ENCODE data around the gene ZNF701. TPM values are rescaled to one million over a fixed set of nuclear protein-coding genes. Genes with fewer than 3 reads are reported as not detected.
"Not testable (repeated sequence)": the region's sequence is repeated elsewhere in the genome, so short reads cannot be mapped to it uniquely, and the experiment has no call there.

Gene ZNF701
- total and polyA plus RNA-seq, 4 donors: 5.1 to 26.6 (median 10.9) TPM

DNA sequence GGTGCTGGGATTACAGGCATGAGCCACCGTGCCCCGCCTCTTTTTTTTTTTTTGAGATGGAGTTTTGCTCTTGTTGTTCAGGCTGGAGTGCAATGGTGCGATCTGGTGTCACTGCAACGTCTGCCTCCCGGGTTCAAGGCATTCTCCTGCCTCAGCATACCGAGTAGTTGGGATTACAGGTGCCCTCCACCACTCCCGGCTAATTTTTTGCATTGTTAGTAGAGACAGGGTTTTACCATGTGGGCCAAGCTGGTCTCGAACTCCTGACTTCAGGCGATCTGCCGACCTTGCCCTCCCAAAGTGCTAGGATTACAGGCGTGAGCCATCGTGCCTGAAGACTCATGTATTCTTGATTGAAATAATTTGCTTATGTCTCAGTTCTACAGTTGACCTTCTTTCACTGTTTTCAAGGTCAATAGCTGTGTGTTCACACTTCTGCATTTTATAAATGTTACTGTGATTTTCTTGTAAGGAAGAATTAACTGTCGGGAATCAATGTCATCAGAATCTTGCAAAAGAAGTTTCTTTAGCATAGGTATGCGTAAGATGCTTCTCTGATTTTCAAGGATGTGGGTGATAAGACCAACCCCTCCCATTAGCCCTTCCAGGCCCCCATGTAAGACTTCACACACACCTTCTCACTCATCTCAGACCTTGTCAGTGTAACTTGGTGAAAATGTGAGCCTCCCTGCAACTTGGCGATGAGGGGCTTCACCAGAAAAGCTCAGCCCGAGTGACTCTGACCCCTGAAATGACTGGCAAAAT lies 12.7 kb upstream of the ZNF701 start:
- no peaks in the 10 kb centered on the region for H3K27me3 ChIP-seq (ENCODE audit: control insufficient read depth in 1 of 2, insufficient read depth in 2 of 2, low read length in 1 of 2)
- ATAC-seq (ENCODE audit: low FRiP score) (no peak), DNase-seq (no peak)
- intact Hi-C loops (cut with DNase I): no loop called here
- H3K4me3 ChIP-seq (ENCODE audit: low read length in 2 of 2): no peak overlapping the region
- 98% methylated on average over 16 of the region's 16 CpGs for WGBS, 2 donors
- no peak overlapping the region for H3K27ac ChIP-seq (ENCODE audit: low read depth in 1 of 2, low read length in 2 of 2)
- no peaks in the 10 kb centered on the region for H3K4me1 ChIP-seq (ENCODE audit: control insufficient read depth in 1 of 2, insufficient read depth in 2 of 2, low read length in 2 of 2)
- peaks cover 15% of the 10 kb centered on the region for H3K9me3 ChIP-seq (ENCODE audit: control insufficient read depth, low read length)
- H3K36me3 ChIP-seq (ENCODE audit: control insufficient read depth in 1 of 2, insufficient read depth in 2 of 2, low read length in 1 of 2): peaks cover 14 to 22% of the 10 kb centered on the region in 2 donors

DNA sequence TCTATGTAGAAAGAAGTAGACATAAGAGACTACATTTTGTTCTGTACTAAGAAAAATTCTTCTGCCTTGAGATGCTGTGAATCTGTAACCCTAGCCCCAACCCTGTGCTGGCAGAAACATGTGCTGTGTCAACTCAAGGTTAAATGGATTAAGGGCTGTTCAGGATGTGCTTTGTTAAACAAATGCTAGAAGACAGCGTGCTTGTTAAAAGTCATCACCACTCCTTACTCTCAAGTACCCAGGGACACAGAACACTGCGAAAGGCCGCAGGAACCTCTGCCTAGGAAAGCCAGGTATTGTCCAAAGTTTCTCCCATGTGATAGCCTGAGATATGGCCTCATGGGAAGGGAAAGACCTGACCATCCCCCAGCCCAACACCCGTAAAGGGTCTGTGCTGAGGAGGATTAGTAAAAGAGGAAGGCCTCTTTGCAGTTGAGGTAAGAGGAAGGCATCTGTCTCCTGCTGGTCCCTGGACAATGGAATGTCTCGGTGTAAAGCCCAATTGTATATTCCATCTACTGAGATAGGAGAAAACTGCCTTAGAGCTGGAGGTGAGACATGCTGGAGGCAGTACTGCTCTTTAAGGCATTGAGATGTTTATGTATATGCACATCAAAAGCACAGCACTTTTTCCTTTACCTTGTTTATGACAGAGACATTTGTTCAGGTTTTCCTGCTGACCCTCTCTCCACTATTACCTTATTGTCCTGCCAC lies 11.2 kb upstream of the ZNF701 start:
- 68 to 72% methylated on average over 5 of the region's 5 CpGs for WGBS, 2 donors
- ATAC-seq (ENCODE audit: low FRiP score); H3K4me1 ChIP-seq (ENCODE audit: control insufficient read depth in 1 of 2, insufficient read depth in 2 of 2, low read length in 2 of 2); H3K4me3 ChIP-seq (ENCODE audit: low read length in 2 of 2); H3K27ac ChIP-seq (ENCODE audit: low read depth in 1 of 2, low read length in 2 of 2); intact Hi-C loops (cut with DNase I); H3K27me3 ChIP-seq (ENCODE audit: control insufficient read depth in 1 of 2, insufficient read depth in 2 of 2, low read length in 1 of 2); DNase-seq: not testable (repeated sequence)
- Histone ChIP-seq H3K9me3 (ENCODE audit: control insufficient read depth, low read length) (peaks cover 17% of the 10 kb centered on the region), H3K36me3 (ENCODE audit: control insufficient read depth in 1 of 2, insufficient read depth in 2 of 2, low read length in 1 of 2) (peaks cover 14 to 18% of the 10 kb centered on the region in 2 donors)

DNA sequence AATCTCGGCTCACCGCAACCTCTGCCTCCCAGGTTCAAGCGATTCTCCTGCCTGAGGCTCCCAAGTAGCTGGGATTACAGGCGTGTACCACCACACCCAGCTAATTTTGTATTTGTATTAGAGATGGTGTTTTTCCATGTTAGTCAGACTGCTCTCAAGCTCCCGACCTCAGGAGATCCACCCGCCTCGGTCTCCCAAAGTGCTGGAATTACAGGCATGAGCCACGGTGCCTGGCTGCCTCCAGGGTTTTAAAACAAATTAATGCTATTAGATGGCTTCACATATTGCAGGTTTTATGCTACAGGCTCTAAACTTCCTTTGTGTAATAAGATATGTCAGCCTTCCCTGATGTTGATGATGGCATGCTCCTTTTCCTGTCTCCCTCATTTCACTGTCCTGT lies 8.5 kb upstream of the ZNF701 start:
- ATAC-seq (ENCODE audit: low FRiP score); H3K9me3 ChIP-seq (ENCODE audit: control insufficient read depth, low read length); H3K27me3 ChIP-seq (ENCODE audit: control insufficient read depth in 1 of 2, insufficient read depth in 2 of 2, low read length in 1 of 2); H3K36me3 ChIP-seq (ENCODE audit: control insufficient read depth in 1 of 2, insufficient read depth in 2 of 2, low read length in 1 of 2); H3K4me1 ChIP-seq (ENCODE audit: control insufficient read depth in 1 of 2, insufficient read depth in 2 of 2, low read length in 2 of 2); DNase-seq; H3K4me3 ChIP-seq (ENCODE audit: low read length in 2 of 2); intact Hi-C loops (cut with DNase I); H3K27ac ChIP-seq (ENCODE audit: low read depth in 1 of 2, low read length in 2 of 2): not testable (repeated sequence)
- 97 to 98% methylated on average over 8 of the region's 8 CpGs for WGBS, 2 donors

DNA sequence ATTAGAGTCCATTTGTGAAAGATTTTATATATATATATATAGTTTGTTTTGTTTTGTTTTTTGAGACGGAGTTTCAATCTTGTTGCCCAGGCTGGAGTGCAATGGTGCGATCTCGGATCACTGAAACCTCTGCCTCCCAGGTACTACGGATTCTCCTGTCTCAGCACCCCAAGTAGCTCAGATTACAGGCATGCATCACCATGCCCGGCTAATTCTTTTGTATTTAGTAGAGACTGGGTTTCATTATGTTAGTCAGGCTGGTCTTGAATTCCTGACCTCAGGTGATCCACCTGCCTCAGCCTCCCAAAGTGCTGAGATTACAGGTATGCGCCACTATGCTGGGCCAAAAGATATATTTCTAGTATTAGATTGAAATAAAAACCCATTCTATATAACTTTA lies 4.0 kb upstream of the ZNF701 start:
- Histone ChIP-seq H3K4me3 (ENCODE audit: low read length in 2 of 2) (no peak overlapping the region), H3K4me1 (ENCODE audit: control insufficient read depth in 1 of 2, insufficient read depth in 2 of 2, low read length in 2 of 2) (no peaks in the 10 kb centered on the region), H3K36me3 (ENCODE audit: control insufficient read depth in 1 of 2, insufficient read depth in 2 of 2, low read length in 1 of 2) (peaks cover 0 to 4% of the 10 kb centered on the region in 2 donors), H3K9me3 (ENCODE audit: control insufficient read depth, low read length) (peaks cover 6% of the 10 kb centered on the region), H3K27ac (ENCODE audit: low read depth in 1 of 2, low read length in 2 of 2) (no peak overlapping the region), H3K27me3 (ENCODE audit: control insufficient read depth in 1 of 2, insufficient read depth in 2 of 2, low read length in 1 of 2) (no peaks in the 10 kb centered on the region)
- ATAC-seq (ENCODE audit: low FRiP score): no peak
- no peak for DNase-seq
- intact Hi-C loops (cut with DNase I): no loop called here
- 90 to 93% methylated on average over 6 of the region's 6 CpGs for WGBS, 2 donors

DNA sequence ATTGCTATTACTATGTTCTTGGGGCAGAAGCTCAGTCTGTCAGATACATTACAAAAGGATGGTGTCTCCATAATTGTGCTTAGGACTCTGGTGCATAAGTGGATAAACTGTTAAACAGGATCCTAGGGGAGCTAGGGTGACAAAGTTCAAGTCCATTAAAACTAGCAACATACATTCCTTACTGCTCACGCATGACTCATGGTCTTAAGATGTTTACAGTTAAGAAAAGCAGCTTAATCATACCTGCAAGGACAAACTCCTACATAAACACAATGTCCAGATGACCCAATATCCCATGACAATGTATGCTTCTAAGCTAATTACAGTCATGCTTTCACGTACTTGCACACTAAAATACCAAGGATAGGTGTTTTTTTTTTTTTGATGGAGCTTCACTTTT lies 3.5 kb upstream of the ZNF701 start:
- Histone ChIP-seq H3K27ac (ENCODE audit: low read depth in 1 of 2, low read length in 2 of 2) (no peak overlapping the region), H3K4me1 (ENCODE audit: control insufficient read depth in 1 of 2, insufficient read depth in 2 of 2, low read length in 2 of 2) (no peaks in the 10 kb centered on the region), H3K9me3 (ENCODE audit: control insufficient read depth, low read length) (peaks cover 5% of the 10 kb centered on the region), H3K36me3 (ENCODE audit: control insufficient read depth in 1 of 2, insufficient read depth in 2 of 2, low read length in 1 of 2) (peaks cover 0 to 4% of the 10 kb centered on the region in 2 donors), H3K27me3 (ENCODE audit: control insufficient read depth in 1 of 2, insufficient read depth in 2 of 2, low read length in 1 of 2) (no peaks in the 10 kb centered on the region), H3K4me3 (ENCODE audit: low read length in 2 of 2) (no peak overlapping the region)
- intact Hi-C loops (cut with DNase I): no loop called here
- DNase-seq (no peak), ATAC-seq (ENCODE audit: low FRiP score) (no peak)
- WGBS, 2 donors: 92 to 95% methylated on average over 2 of the region's 2 CpGs

DNA sequence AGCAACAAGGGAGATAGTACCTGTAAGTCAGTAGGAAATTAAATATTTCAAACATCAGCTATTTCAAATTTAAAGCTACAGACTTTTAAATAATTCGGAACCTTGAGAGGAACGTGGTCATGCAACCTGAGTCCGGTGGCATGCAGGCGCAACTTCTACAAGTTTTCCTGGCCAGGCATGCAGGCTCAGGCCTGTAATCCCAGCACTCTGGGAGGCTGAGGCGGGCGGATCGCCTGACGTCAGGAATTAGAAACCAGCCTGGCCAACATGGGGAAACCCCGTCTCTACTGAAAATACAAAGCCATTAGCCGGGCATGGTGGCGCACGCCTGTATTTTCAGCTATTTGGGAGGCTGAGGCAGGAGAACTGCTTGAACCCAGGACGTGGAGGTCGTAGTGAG lies 2.2 kb upstream of the ZNF701 start:
- no peaks in the 10 kb centered on the region for H3K36me3 ChIP-seq (ENCODE audit: control insufficient read depth in 1 of 2, insufficient read depth in 2 of 2, low read length in 1 of 2)
- intact Hi-C loops (cut with DNase I): no loop called here
- no peak overlapping the region for H3K27ac ChIP-seq (ENCODE audit: low read depth in 1 of 2, low read length in 2 of 2)
- H3K4me1 ChIP-seq (ENCODE audit: control insufficient read depth in 1 of 2, insufficient read depth in 2 of 2, low read length in 2 of 2): no peaks in the 10 kb centered on the region
- ATAC-seq (ENCODE audit: low FRiP score) (no peak), DNase-seq (no peak)
- no peak overlapping the region for H3K4me3 ChIP-seq (ENCODE audit: low read length in 2 of 2)
- WGBS, 2 donors: 98% methylated on average over 14 of the region's 14 CpGs
- no peaks in the 10 kb centered on the region for H3K9me3 ChIP-seq (ENCODE audit: control insufficient read depth, low read length)
- no peaks in the 10 kb centered on the region for H3K27me3 ChIP-seq (ENCODE audit: control insufficient read depth in 1 of 2, insufficient read depth in 2 of 2, low read length in 1 of 2)

DNA sequence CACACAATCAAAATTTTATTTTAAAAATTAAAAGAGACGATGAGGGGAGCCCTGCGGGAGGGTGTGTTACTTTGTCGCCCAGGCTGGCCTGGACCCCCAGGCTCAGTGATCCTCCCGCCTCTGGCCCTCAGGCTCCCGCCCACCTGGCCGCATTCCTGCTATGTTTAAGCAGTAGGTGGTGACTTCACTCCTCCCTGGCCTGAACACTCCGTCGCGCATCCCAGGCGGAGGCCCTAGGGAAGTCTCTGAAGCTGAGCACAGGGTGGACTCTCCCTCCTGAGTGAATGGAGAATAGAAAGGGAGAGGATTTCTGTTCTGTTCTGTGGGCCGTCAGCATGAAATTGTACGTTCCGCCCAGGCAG lies 468 bp upstream of the ZNF701 start:
- H3K4me3 ChIP-seq (ENCODE audit: low read length in 2 of 2): peak overlapping the region in 1 of 2 donors; percentile 16
- peak overlapping the region in 1 of 2 donors; percentile 30 for H3K27ac ChIP-seq (ENCODE audit: low read depth in 1 of 2, low read length in 2 of 2)
- H3K9me3 ChIP-seq (ENCODE audit: control insufficient read depth, low read length); intact Hi-C loops (cut with DNase I); H3K36me3 ChIP-seq (ENCODE audit: control insufficient read depth in 1 of 2, insufficient read depth in 2 of 2, low read length in 1 of 2); H3K27me3 ChIP-seq (ENCODE audit: control insufficient read depth in 1 of 2, insufficient read depth in 2 of 2, low read length in 1 of 2); H3K4me1 ChIP-seq (ENCODE audit: control insufficient read depth in 1 of 2, insufficient read depth in 2 of 2, low read length in 2 of 2): not testable (repeated sequence)
- WGBS, 2 donors: 1 to 2% methylated on average over 13 of the region's 13 CpGs
- DNase-seq (peak; percentile 73 to 87), ATAC-seq (ENCODE audit: low FRiP score) (peak; percentile 49)

DNA sequence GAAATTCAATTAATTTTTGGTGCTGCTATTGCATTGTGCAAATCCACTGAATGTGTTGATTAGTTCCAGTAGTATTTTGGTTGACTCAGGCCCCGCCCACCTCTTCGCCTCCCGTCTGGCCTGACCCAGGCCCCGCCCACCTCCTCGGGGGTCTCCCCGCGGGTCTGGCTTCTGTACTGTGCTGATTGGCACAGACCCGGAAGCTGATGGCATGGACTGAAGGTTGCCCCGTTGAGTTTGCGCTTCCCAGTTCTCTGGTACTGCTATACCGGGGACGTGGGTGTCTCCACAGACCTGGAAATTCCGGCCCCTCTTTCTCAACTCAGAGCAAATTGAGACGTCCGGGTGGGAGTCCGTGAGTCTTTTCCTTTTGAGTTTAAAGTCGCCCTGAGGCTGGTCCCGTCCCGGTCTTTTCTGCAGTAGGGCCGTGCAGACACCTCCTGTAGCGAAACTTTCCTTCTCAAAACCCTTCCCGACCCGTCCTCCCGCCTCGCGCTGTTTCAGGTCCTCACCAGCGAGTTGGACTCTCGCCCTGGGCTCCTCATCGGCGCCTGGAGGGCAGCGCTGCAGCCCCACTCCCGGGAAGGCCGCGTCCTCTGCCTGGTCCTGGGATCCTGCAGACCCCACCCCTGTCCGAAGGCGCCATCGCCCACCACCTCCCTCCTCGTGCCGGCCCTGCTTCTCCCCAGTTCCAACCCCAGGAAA lies 14.8 kb downstream of the ZNF701 start:
- peak overlapping the region in 1 of 2 donors; percentile 66 for H3K27ac ChIP-seq (ENCODE audit: low read depth in 1 of 2, low read length in 2 of 2)
- no peaks in the 10 kb centered on the region for H3K9me3 ChIP-seq (ENCODE audit: control insufficient read depth, low read length)
- H3K4me3 ChIP-seq (ENCODE audit: low read length in 2 of 2): peak overlapping the region; percentile 18 to 21
- no peaks in the 10 kb centered on the region for H3K4me1 ChIP-seq (ENCODE audit: control insufficient read depth in 1 of 2, insufficient read depth in 2 of 2, low read length in 2 of 2)
- intact Hi-C loops (cut with DNase I): no loop called here
- DNase-seq: no peak
- 7 to 31% methylated on average over 36 to 39 of the region's 39 CpGs for WGBS, 2 donors
- H3K36me3 ChIP-seq (ENCODE audit: control insufficient read depth in 1 of 2, insufficient read depth in 2 of 2, low read length in 1 of 2): peaks cover 3 to 6% of the 10 kb centered on the region in 2 donors
- peak; percentile 88 for ATAC-seq (ENCODE audit: low FRiP score)
- no peaks in the 10 kb centered on the region for H3K27me3 ChIP-seq (ENCODE audit: control insufficient read depth in 1 of 2, insufficient read depth in 2 of 2, low read length in 1 of 2)
